Stomach (tissue), 9 donors: ENCODE results near the gene CD38. TPM values are rescaled to one million over a fixed set of nuclear protein-coding genes. Genes with fewer than 3 reads are reported as not detected.

Source experiments
- DNase-seq, 2 donors: peaks; one replicate each; pipeline versions ENCODE4 v3.0.0 to v3.0.0-alpha.2; 2013 to 2019
- H3K27ac ChIP-seq, 5 donors: fragments of 200-600 bp in 4 of 5; sonication (generic) in 4 of 5; one replicate each; pipeline ENCODE4 v1.5.1; 2013 to 2019; ENCODE audit warnings: mild to moderate bottlenecking in 1 of 5, moderate library complexity in 1 of 5
- H3K27me3 ChIP-seq, 3 donors: fragments of 200-600 bp; sonication (generic); one replicate each; pipeline ENCODE4 v1.5.1; 2017 to 2019; ENCODE audit warnings: mixed run types in 1 of 3
- H3K36me3 ChIP-seq, 4 donors: fragments of 200-600 bp; sonication (generic); 1 replicate in 3 of 4; 2 replicates in 1 of 4; pipeline ENCODE4 v1.5.1; 2016 to 2019
- H3K4me1 ChIP-seq, 4 donors: fragments of 200-600 bp; sonication (generic); one replicate each; pipeline ENCODE4 v1.5.1; 2016 to 2019
- H3K4me3 ChIP-seq, 4 donors: fragments of 200-600 bp; sonication (generic) in 3 of 4; one replicate each; pipeline ENCODE4 v1.5.1; 2016 to 2019; ENCODE audit warnings: mild to moderate bottlenecking in 1 of 4
- H3K9me3 ChIP-seq, 4 donors: fragments of 200-600 bp; sonication (generic); one replicate each; pipeline ENCODE4 v1.5.1; 2016 to 2019
- EP300 ChIP-seq: sonication (generic); formaldehyde crosslinking; IDR thresholded peaks from one replicate; pipeline ENCODE4 v1.6.1; 2017; ENCODE audit warnings: antibody characterized with exemption
- POLR2A ChIP-seq, 4 donors: fragments of 450-650 bp; IDR thresholded peaks; one replicate each; pipeline ENCODE4 v1.6.1; 2016; ENCODE audit warnings: antibody characterized with exemption in 4 of 4, control low read depth in 2 of 4, mild to moderate bottlenecking in 1 of 4, moderate library complexity in 1 of 4
- POLR2AphosphoS5 ChIP-seq, 3 donors: sonication (generic); formaldehyde crosslinking; IDR thresholded peaks; one replicate each; pipeline ENCODE4 v1.6.1; 2016; ENCODE audit warnings: antibody characterized with exemption in 3 of 3
- WGBS, 5 donors: extraction: QIAGEN DNeasy Blood & Tissue Kit in 3 of 5; methylation state at CpG; one replicate each; pipeline versions ENCODE4 v1.1.5 to v1.1.7; 2013 to 2018; 5-methylcytosine and 5-hydroxymethylcytosine counted together
- intact Hi-C: fragments of 100-400 bp; cut with DNase I; formaldehyde crosslinking; loops from one replicate; pipeline ENCODE4 v1.15.1; 2023; ENCODE audit warnings: low total_unique reads
- polyA plus RNA-seq, 3 donors: library from polyadenylated mRNA; stranded (reverse); fragments of 200-250 nt; gene quantifications; one replicate each; pipeline ENCODE4 v1.2.3, GENCODE V29; 2013
- total RNA-seq, 5 donors: library from RNA; depleted of rRNA; stranded (reverse); fragments of >200 nt; gene quantifications; one replicate each; pipeline versions ENCODE4 v1.1.0 to v1.2.3, GENCODE V29; 2014 to 2016
- TF ChIP-seq, protein P1 (sequence below), 7 experiments: fragments of 450-650 bp in 4 of 7; fragments of 200-600 bp in 3 of 7; sonication (generic) in 3 of 7; IDR thresholded peaks; one replicate each; pipeline ENCODE4 v1.5.1; 2016 to 2019; ENCODE audit warnings: antibody characterized with exemption in 7 of 7, control low read depth in 2 of 7, mild to moderate bottlenecking in 1 of 7
- donor health status: healthy with polysubstance abuse.
- donor health status: Bipolar disorder and iron deficiency.
- donor health status: healthy.

CD38 gene
- total and polyA plus RNA-seq, 8 donors: 0.62 to 44.9 (median 2.2) TPM

DNA sequence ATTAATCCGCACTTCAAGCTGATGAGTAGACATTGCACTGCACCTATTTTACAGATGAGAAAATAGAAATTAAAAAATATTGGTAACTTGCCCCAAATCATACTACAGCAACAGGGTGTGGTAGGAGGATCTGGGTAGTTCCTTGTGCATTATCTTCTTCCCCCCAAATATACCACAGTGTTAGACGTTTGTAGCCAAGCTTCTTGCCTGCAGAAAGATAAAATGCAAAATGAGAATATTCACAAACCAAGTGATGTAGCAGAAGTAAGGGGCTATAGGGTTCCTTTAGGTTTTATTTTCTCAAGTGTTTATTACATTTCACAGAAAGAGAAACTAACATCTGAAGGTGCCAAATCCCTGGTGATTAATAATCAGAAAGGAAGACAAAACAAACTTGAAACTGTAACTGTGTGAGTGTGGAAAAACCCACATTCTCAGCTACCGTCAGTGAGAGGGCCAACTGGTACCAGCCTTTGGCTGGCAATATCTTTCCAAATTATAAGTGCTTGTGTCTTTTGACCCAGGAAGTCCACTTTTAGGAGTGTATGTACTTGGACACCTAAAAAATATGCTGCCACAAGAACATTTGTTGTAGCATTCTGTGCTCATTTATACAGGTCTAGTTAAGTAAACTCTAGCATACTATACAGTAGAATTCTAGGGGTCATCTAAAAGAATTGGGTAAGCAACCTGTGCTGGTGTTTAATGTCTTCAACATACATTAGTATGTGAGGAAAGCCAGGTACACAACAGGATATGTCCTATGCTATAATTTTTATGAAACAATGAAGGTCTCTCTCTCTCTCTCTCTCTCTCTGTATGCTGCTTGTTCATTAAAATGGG is 6.7 kb upstream of the CD38 start:
- TF ChIP-seq POLR2A (IDR thresholded peaks at IDR 0.05) (no peak), EP300 (no peak), POLR2AphosphoS5 (IDR thresholded peaks at IDR 0.05) (no peak)
- TF ChIP-seq, protein P1, sequence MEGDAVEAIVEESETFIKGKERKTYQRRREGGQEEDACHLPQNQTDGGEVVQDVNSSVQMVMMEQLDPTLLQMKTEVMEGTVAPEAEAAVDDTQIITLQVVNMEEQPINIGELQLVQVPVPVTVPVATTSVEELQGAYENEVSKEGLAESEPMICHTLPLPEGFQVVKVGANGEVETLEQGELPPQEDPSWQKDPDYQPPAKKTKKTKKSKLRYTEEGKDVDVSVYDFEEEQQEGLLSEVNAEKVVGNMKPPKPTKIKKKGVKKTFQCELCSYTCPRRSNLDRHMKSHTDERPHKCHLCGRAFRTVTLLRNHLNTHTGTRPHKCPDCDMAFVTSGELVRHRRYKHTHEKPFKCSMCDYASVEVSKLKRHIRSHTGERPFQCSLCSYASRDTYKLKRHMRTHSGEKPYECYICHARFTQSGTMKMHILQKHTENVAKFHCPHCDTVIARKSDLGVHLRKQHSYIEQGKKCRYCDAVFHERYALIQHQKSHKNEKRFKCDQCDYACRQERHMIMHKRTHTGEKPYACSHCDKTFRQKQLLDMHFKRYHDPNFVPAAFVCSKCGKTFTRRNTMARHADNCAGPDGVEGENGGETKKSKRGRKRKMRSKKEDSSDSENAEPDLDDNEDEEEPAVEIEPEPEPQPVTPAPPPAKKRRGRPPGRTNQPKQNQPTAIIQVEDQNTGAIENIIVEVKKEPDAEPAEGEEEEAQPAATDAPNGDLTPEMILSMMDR (IDR thresholded peaks at IDR 0.05): no peak
- Histone ChIP-seq H3K9me3 (no peaks in the 10 kb centered on the region), H3K4me3 (no peak overlapping the region), H3K36me3 (no peaks in the 10 kb centered on the region), H3K4me1 (no peaks in the 10 kb centered on the region), H3K27ac (no peak overlapping the region), H3K27me3 (no peaks in the 10 kb centered on the region)
- 38 to 50% (median 45%) methylated on average over 3 of the region's 3 CpGs for WGBS, 5 donors
- intact Hi-C loops: no loop called here
- DNase-seq: no peak

DNA sequence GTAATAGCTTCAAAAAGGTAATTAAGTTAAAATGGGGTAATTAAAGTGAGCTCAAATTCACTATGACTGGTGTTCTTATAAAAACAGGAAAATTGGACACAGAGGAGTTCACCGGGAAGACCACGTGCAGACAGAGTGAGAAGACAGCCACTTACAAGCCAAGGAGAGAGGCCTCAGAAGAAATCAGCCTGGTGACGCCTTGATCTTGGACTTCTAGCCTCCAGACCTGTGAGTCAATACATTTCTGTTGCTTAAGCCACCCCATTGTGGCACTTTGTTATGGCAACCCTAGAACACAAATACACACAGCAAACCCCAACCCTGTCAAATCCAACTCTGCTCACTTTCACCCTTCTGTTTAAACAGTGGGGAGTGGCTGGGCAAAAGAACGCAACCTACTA is 4.1 kb upstream of the CD38 start:
- Histone ChIP-seq H3K4me1 (peaks cover 9 to 11% (median 9%) of the 10 kb centered on the region in 4 donors), H3K9me3 (no peaks in the 10 kb centered on the region), H3K27me3 (peaks cover 0 to 7% (median 7%) of the 10 kb centered on the region in 3 donors), H3K36me3 (no peaks in the 10 kb centered on the region), H3K4me3 (no peak overlapping the region), H3K27ac (no peak overlapping the region)
- no peak for TF ChIP-seq POLR2AphosphoS5 (IDR thresholded peaks at IDR 0.05)
- TF ChIP-seq, protein P1 (IDR thresholded peaks at IDR 0.05): no peak
- TF ChIP-seq EP300: no peak
- no peak for TF ChIP-seq POLR2A (IDR thresholded peaks at IDR 0.05)
- intact Hi-C loops: no loop called here
- WGBS, 5 donors: 56 to 66% (median 57%) methylated on average over 4 of the region's 4 CpGs
- peak in 1 of 2 donors; percentile 66 for DNase-seq

DNA sequence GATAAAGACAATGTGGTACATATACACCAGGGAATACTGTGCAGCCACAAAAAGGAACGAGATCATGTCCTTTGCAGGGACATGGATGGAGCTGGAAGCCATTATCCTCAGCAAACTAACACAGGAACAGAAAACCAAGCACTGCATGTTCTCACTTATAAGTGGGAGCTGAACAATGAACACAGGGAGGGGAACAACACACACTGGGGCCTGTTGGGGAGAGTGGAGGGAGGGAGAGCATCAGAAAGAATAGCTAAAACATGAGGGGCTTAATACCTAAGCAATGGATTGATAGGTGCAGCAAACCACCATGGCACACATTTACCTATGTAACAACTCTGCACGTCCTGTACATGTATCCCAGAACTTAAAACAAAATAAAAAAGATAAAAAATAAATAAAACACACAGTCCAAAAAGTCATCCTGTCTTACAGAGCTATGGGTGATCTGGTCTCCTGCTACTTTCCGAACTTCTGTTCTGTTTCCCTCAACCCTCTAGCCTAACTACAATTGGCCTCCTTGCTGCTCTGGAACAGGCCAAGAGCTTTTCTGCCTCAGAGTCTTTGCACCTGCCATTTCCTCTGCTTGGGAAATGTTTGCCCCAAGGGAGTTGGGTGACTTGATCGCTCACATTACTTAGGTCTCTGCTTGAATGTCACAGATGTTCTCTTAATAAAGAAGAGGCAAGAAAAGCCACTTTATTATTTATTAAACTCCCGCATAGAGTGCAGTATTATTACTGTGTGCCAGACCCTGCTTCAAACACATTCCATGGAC is 1.1 kb upstream of the CD38 start:
- TF ChIP-seq POLR2AphosphoS5 (IDR thresholded peaks at IDR 0.05) (no peak), EP300 (no peak), POLR2A (IDR thresholded peaks at IDR 0.05) (no peak)
- TF ChIP-seq, protein P1 (IDR thresholded peaks at IDR 0.05): no peak
- H3K4me3 ChIP-seq: no peak overlapping the region
- 87 to 91% (median 88%) methylated on average over 5 of the region's 5 CpGs for WGBS, 5 donors
- no peak for DNase-seq
- H3K9me3 ChIP-seq: no peaks in the 10 kb centered on the region
- peaks cover 17 to 22% (median 20%) of the 10 kb centered on the region in 4 donors for H3K4me1 ChIP-seq
- H3K27ac ChIP-seq: no peak overlapping the region
- H3K36me3 ChIP-seq: no peaks in the 10 kb centered on the region
- H3K27me3 ChIP-seq: peaks cover 0 to 7% (median 7%) of the 10 kb centered on the region in 3 donors
- intact Hi-C loops: no loop called here

DNA sequence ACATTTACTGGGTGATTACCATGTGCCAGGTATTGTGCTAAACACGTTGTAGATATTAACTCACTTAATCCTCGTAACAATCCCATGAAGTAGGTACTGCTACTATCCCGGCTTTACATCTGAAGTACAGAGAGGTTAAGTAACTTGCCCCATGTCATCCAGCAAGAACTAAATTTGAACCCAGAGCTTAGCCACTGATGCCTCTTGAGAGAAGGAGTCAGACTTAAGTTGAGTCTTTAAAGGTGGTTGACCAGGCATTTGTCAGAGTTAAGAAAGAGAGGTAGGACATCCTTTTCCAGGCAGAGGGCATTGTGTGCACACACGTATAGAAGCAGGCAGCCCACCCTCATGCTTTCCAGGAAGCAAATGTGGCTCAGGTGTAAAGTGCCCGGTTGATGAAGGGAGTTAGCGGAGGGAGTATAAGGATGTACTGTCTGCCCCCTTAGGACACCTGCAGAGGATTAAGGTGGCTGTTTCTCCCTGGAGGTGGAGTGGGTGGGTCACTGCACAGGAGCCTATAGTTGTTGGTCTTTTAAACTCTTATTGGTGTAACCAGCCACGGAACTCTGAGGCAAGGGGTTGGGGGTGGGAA is 335 bp upstream of the CD38 start:
- H3K9me3 ChIP-seq: no peaks in the 10 kb centered on the region
- peaks cover 0 to 7% (median 7%) of the 10 kb centered on the region in 3 donors for H3K27me3 ChIP-seq
- H3K4me1 ChIP-seq: peaks cover 17 to 22% (median 20%) of the 10 kb centered on the region in 4 donors
- intact Hi-C loops: no loop called here
- TF ChIP-seq EP300 (no peak), POLR2AphosphoS5 (IDR thresholded peaks at IDR 0.05) (no peak), POLR2A (IDR thresholded peaks at IDR 0.05) (no peak)
- TF ChIP-seq, protein P1 (IDR thresholded peaks at IDR 0.05): no peak
- peak overlapping the region; percentile 54 to 71 (median 61) for H3K4me3 ChIP-seq
- H3K27ac ChIP-seq: peak overlapping the region in 2 of 5 donors; percentile 66 to 69
- 69 to 76% (median 72%) methylated on average over 7 of the region's 7 CpGs for WGBS, 5 donors
- DNase-seq: no peak
- no peaks in the 10 kb centered on the region for H3K36me3 ChIP-seq
